ENCODE measurements around the gene PPA1. TPM values are rescaled to one million over a fixed set of nuclear protein-coding genes. Genes with fewer than 3 reads are reported as not detected.

PPA1 gene
- total RNA-seq, 4 donors from 2014 or later, result 14.1 to 113 (median 98.4) TPM

GRCh38 chr10:70269741-70270140 is 36.5 kb upstream of the PPA1 start:
- H3K9me3 ChIP-seq, result no peaks in the 10 kb centered on the region
- TF ChIP-seq EP300 (IDR thresholded peaks at IDR 0.05; ENCODE audit: low read depth) (no peak), POLR2A (IDR thresholded peaks at IDR 0.05) (no peak), POLR2AphosphoS5 (IDR thresholded peaks at IDR 0.05) (no peak), CTCF (IDR thresholded peaks at IDR 0.05) (no peak)
- in situ Hi-C loops (cut with MboI; ENCODE audit: low pct_ligation_motif_present in 1 of 4, low pct_unique_long_range_greater_than_20kb in 1 of 4, low sequenced_read_pairs in 3 of 4), result no loop called here
- WGBS, 2 donors (ENCODE audit: low coverage in 1 of 2), result 89 to 100% methylated on average over 2 to 3 of the region's 3 CpGs
- H3K27me3 ChIP-seq, result no peaks in the 10 kb centered on the region
- H3K4me3 ChIP-seq, result no peak overlapping the region
- no peaks in the 10 kb centered on the region for H3K4me1 ChIP-seq
- no peak overlapping the region for H3K27ac ChIP-seq
- intact Hi-C loops (cut with DNase I; ENCODE audit: low total_unique reads), result no loop called here
- no peaks in the 10 kb centered on the region for H3K36me3 ChIP-seq
- DNase-seq, result no peak

- Histone ChIP-seq H3K27me3 (peaks cover 1% of the 10 kb centered on the region), H3K4me1 (no peaks in the 10 kb centered on the region), H3K4me3 (no peak overlapping the region), H3K9me3 (no peaks in the 10 kb centered on the region), H3K27ac (no peak overlapping the region), H3K36me3 (no peaks in the 10 kb centered on the region)
- intact Hi-C loops (cut with DNase I; ENCODE audit: low total_unique reads) (no loop called here), in situ Hi-C loops (cut with MboI; ENCODE audit: low pct_ligation_motif_present in 1 of 4, low pct_unique_long_range_greater_than_20kb in 1 of 4, low sequenced_read_pairs in 3 of 4) (no loop called here)
- no peak for TF ChIP-seq CTCF (IDR thresholded peaks at IDR 0.05)
- no peak for TF ChIP-seq EP300 (IDR thresholded peaks at IDR 0.05; ENCODE audit: low read depth)
- no peak for TF ChIP-seq POLR2AphosphoS5 (IDR thresholded peaks at IDR 0.05)
- 92 to 94% methylated on average over 3 to 4 of the region's 4 CpGs for WGBS, 2 donors (ENCODE audit: low coverage in 1 of 2)
- DNase-seq, result no peak
Measured at GRCh38 chr10:70268376-70268775, 35.1 kb upstream of the PPA1 start.

- Histone ChIP-seq H3K9me3 (no peaks in the 10 kb centered on the region), H3K4me1 (no peaks in the 10 kb centered on the region), H3K27ac (peak overlapping the region in 1 of 4 donors; percentile 14), H3K27me3 (peaks cover 6% of the 10 kb centered on the region), H3K36me3 (no peaks in the 10 kb centered on the region), H3K4me3 (no peak overlapping the region)
- TF ChIP-seq EP300 (IDR thresholded peaks at IDR 0.05; ENCODE audit: low read depth) (no peak), POLR2AphosphoS5 (IDR thresholded peaks at IDR 0.05) (peak in 1 of 3 donors; percentile 37)
- WGBS, 2 donors (ENCODE audit: low coverage in 1 of 2), result 70 to 83% methylated on average over 1 to 9 of the region's 9 CpGs
- peak; percentile 30 for DNase-seq
- intact Hi-C loops (cut with DNase I; ENCODE audit: low total_unique reads), result no loop called here
- in situ Hi-C loops (cut with MboI; ENCODE audit: low pct_ligation_motif_present in 1 of 4, low pct_unique_long_range_greater_than_20kb in 1 of 4, low sequenced_read_pairs in 3 of 4), result no loop called here
Measured at GRCh38 chr10:70267161-70267933, 34.1 kb upstream of the PPA1 start.

- intact Hi-C loops (cut with DNase I; ENCODE audit: low total_unique reads), result no loop called here
- Histone ChIP-seq H3K4me3 (no peak overlapping the region), H3K36me3 (no peaks in the 10 kb centered on the region), H3K27ac (no peak overlapping the region), H3K4me1 (no peaks in the 10 kb centered on the region), H3K9me3 (no peaks in the 10 kb centered on the region), H3K27me3 (peaks cover 6% of the 10 kb centered on the region)
- TF ChIP-seq CTCF (IDR thresholded peaks at IDR 0.05) (no peak), POLR2A (IDR thresholded peaks at IDR 0.05) (no peak), EP300 (IDR thresholded peaks at IDR 0.05; ENCODE audit: low read depth) (no peak), POLR2AphosphoS5 (IDR thresholded peaks at IDR 0.05) (no peak)
- no peak for DNase-seq
- WGBS, 2 donors (ENCODE audit: low coverage in 1 of 2), result 45 to 63% methylated on average over 1 of the region's 1 CpG
- in situ Hi-C loops (cut with MboI; ENCODE audit: low pct_ligation_motif_present in 1 of 4, low pct_unique_long_range_greater_than_20kb in 1 of 4, low sequenced_read_pairs in 3 of 4), result no loop called here
Measured at GRCh38 chr10:70266701-70267100, 33.5 kb upstream of the PPA1 start.
